Measurements from ENCODE around the gene ZNF33B.

GRCh38 chr10:42543840-42544372 lies 94.5 kb downstream of the ZNF33B start:
- TF ChIP-seq CTCF (IDR thresholded peaks at IDR 0.05; ENCODE audit: low read length) = no peak
- no peak for TF ChIP-seq EZH2 (IDR thresholded peaks at IDR 0.05; ENCODE audit: borderline replicate concordance, low read length)

All from OCI-LY1 (cell line).